Middle frontal gyrus (tissue), 1 donor: ENCODE results near the gene ADAM11.

Experiments used
- DNase-seq: peaks from one replicate; pipeline ENCODE4 v3.0.0-alpha.2; 2015; ENCODE audit warnings: low spot score; ENCODE audit errors: extremely low spot score

The ADAM11 gene

DNA sequence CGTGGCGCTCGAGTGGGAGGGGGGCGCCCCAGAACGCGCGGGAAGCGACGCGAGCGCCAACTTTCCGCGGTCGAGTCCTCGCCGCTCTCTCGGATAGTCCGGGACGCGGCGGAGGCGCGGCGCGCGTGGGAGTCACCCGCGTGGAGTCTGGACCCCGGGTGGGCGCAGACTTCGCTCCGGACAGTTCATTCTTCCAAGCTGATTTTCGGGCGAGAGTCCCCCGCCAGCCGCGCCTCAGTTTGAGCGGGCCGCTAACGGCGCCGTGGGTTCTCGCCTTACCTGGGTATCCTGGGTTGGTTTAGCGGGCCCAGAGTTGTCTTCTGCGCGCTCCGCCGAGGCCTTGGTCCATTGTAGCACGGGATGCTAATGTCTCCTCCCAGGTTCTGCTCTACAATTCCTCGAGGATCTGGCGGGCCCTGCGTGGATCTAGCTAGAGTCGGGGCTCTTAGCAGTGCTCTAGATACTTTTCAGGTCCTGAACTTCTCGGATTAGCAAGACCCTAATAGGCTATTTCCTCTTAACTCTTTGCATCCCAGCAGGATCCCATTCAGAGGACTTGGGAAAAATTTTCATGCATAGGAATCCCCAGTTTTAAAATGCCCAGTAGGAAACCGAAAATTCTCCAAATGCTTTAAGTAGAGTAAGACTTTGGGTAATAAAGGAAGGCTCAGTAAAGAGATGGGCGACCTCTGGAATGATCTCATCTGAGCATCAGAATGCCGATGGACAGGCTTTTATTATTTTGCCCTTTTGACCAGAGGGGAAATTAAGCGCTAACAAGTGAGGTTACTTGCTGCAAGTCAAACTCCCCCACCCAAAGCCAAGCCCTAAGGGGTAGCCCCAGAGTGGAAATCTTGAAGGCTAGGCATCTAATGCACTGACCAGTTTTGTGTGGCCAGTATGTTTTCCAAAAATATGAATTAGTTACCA, 71.8 kb downstream of the ADAM11 start:
- no peak for DNase-seq

DNA sequence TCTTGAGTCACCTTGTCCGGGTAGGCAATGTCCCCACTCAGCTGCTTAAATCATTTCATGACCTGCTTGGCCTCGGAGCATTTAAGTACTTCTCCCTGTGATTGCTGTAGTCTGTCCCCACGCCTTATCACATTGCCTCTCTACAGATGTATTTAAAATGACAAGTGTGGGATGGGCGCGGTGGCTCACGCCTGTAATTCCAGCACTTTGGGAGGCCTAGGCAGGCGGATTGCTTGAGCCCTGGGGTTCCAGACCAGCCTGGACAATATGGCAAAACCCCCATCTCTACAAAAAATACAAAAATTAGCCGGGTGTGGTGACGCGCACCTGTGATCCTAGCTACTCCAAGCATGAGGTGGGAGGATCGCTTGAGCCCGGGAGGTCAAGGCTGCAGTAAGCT, 72.6 kb downstream of the ADAM11 start:
- DNase-seq = no peak
